Measurements from ENCODE around the gene FOXK1. TPM values are rescaled to one million over a fixed set of nuclear protein-coding genes. Genes with fewer than 3 reads are reported as not detected.

The FOXK1 gene
- total and polyA plus RNA-seq, 2 experiments from 2014 or later: 2.3 to 12.7 TPM

- H2AFZ ChIP-seq: no peak overlapping the region
- no peak overlapping the region for H3K4me3 Mint-ChIP-seq
- no peaks in the 10 kb centered on the region for H3K4me1 ChIP-seq (ENCODE audit: insufficient read depth)
- no peak overlapping the region for H3K27ac ChIP-seq (ENCODE audit: low read depth)
- no peaks in the 10 kb centered on the region for H3K9me3 Mint-ChIP-seq
- no peaks in the 10 kb centered on the region for H3K36me3 ChIP-seq (ENCODE audit: insufficient read depth)
- no peak for ATAC-seq
- no peak overlapping the region for H3K4me3 ChIP-seq
- no peaks in the 10 kb centered on the region for H3K27me3 ChIP-seq (ENCODE audit: insufficient read depth)
- H4K20me1 ChIP-seq (replicated peaks; ENCODE audit: insufficient read depth): peaks cover 8% of the 10 kb centered on the region; the same call in 1 of the 2 replicates
- DNase-seq (ENCODE audit: low spot score): no peak
- peaks cover 8% of the 10 kb centered on the region for H3K36me3 Mint-ChIP-seq (ENCODE audit: low read depth)
- H3K27ac Mint-ChIP-seq: no peak overlapping the region
- no peaks in the 10 kb centered on the region for H3K27me3 Mint-ChIP-seq (ENCODE audit: insufficient read depth, low read depth, poor library complexity)
- H3F3A ChIP-seq (replicated peaks; ENCODE audit: low read depth): no peaks in the 10 kb centered on the region
- 0 out of 2 replicates have a peak, but pooled peaks cover 2% of the 10 kb centered on the region for H3K79me2 ChIP-seq (replicated peaks; ENCODE audit: insufficient read depth)
- no peaks in the 10 kb centered on the region for H3K9me2 ChIP-seq (ENCODE audit: insufficient read depth)
- H3K4me1 Mint-ChIP-seq: no peaks in the 10 kb centered on the region
- TF ChIP-seq JUNB (IDR thresholded peaks at IDR 0.05; ENCODE audit: unreplicated experiment) (no peak), STAT1 (IDR thresholded peaks at IDR 0.05; ENCODE audit: unreplicated experiment) (no peak), CTCF (conservative IDR thresholded peaks at IDR 0.05; ENCODE audit: low read depth in 2 of 2) (no peak), EZH2 (IDR thresholded peaks at IDR 0.05; ENCODE audit: low read depth, unreplicated experiment) (no peak), NANOG (IDR thresholded peaks at IDR 0.05; ENCODE audit: borderline replicate concordance) (no peak), ZNF331 (CRISPR knock-in tag; IDR thresholded peaks at IDR 0.05; ENCODE audit: low read depth) (no peak), CREB1 (CRISPR knock-in tag; IDR thresholded peaks at IDR 0.05; ENCODE audit: low read depth) (no peak), REST (IDR thresholded peaks at IDR 0.05; ENCODE audit: unreplicated experiment) (no peak), POLR2AphosphoS5 (IDR thresholded peaks at IDR 0.05; ENCODE audit: low read depth) (no peak), ETS1 (IDR thresholded peaks at IDR 0.05) (no peak), EZH2phosphoT487 (IDR thresholded peaks at IDR 0.05; ENCODE audit: unreplicated experiment) (no peak), ZNF114 (CRISPR knock-in tag; IDR thresholded peaks at IDR 0.05) (no peak), ZNF462 (CRISPR knock-in tag; IDR thresholded peaks at IDR 0.05) (no peak)
- H3K4me2 ChIP-seq: no peak overlapping the region
Measured at GRCh38 chr7:4754433-4755010, 72.4 kb downstream of the FOXK1 start.
